HepG2 (cell line): ENCODE measurements around the gene ZNF274. TPM values are rescaled to one million over a fixed set of nuclear protein-coding genes. Genes with fewer than 3 reads are reported as not detected.

Experiments used
- AHR ChIP-seq: IDR thresholded peaks from 2 replicates; pipeline ENCODE4 v1.6.1; 2018; ENCODE audit warnings: missing genetic modification reagents, missing compliant biosample characterization
- ATF7-NPFF ChIP-seq: sonication (generic); formaldehyde crosslinking; IDR thresholded peaks from 2 replicates; pipeline ENCODE4 v1.8.1; 2023; ENCODE audit warnings: mild to moderate bottlenecking, low read depth, missing genetic modification reagents, moderate library complexity
- GATAD1 ChIP-seq: IDR thresholded peaks from 2 replicates; pipeline ENCODE4 v1.6.1; 2016; ENCODE audit warnings: missing genetic modification reagents, missing compliant biosample characterization
- HNRNPLL ChIP-seq: fragments of 200-400 bp; formaldehyde crosslinking; IDR thresholded peaks from 2 replicates; pipeline ENCODE4 v1.6.1; 2017; ENCODE audit warnings: mild to moderate bottlenecking, low read depth, low read length; ENCODE audit not compliant: poor library complexity, severe bottlenecking
- KDM5B ChIP-seq: sonication (generic); formaldehyde crosslinking; IDR thresholded peaks from 2 replicates; pipeline ENCODE4 v1.4.0; 2020; ENCODE audit warnings: missing genetic modification reagents, mild to moderate bottlenecking, borderline replicate concordance
- KDM6A ChIP-seq: IDR thresholded peaks from 2 replicates; pipeline ENCODE4 v1.6.1; 2016; ENCODE audit warnings: low read depth
- KMT2A ChIP-seq: sonication (generic); formaldehyde crosslinking; IDR thresholded peaks from 2 replicates; pipeline ENCODE4 v1.4.0; 2020; ENCODE audit warnings: missing genetic modification reagents
- KMT2B ChIP-seq: IDR thresholded peaks from 2 replicates; pipeline ENCODE4 v1.6.1; 2016; ENCODE audit warnings: missing genetic modification reagents, missing compliant biosample characterization
- MAF1 ChIP-seq: sonication (generic); formaldehyde crosslinking; IDR thresholded peaks from 2 replicates; pipeline ENCODE4 v1.5.0; 2020; ENCODE audit warnings: missing genetic modification reagents, borderline replicate concordance
- NFYB ChIP-seq: sonication (generic); formaldehyde crosslinking; IDR thresholded peaks from 2 replicates; pipeline ENCODE4 v1.4.0; 2020; ENCODE audit warnings: missing genetic modification reagents
- NRL ChIP-seq: sonication (generic); formaldehyde crosslinking; IDR thresholded peaks from 2 replicates; pipeline ENCODE4 v1.5.0; 2020; ENCODE audit warnings: missing genetic modification reagents, mild to moderate bottlenecking, moderate library complexity, borderline replicate concordance
- PHF20 ChIP-seq: sonication (generic); formaldehyde crosslinking; IDR thresholded peaks from 2 replicates; pipeline ENCODE4 v1.5.0; 2020; ENCODE audit warnings: mild to moderate bottlenecking, missing genetic modification reagents
- PHF5A ChIP-seq: IDR thresholded peaks from one replicate; pipeline ENCODE4 v1.6.1; 2018; ENCODE audit warnings: low read depth, missing genetic modification reagents; ENCODE audit not compliant: unreplicated experiment
- POGZ ChIP-seq: sonication (generic); formaldehyde crosslinking; IDR thresholded peaks from 2 replicates; pipeline ENCODE4 v1.4.0; 2020; ENCODE audit warnings: mild to moderate bottlenecking, missing genetic modification reagents
- POLR2G ChIP-seq: fragments of 200-400 bp; formaldehyde crosslinking; IDR thresholded peaks from 2 replicates; pipeline ENCODE4 v1.6.1; 2018; ENCODE audit warnings: mild to moderate bottlenecking, low read depth, low read length, moderate library complexity
- SOX6 ChIP-seq, 2 experiments: fragments of 450-650 bp in 1 of 2; sonication (generic) in 1 of 2; formaldehyde crosslinking in 1 of 2; IDR thresholded peaks; 2 replicates each; pipeline versions ENCODE4 v1.4.0 to v1.6.1; 2017 to 2020; ENCODE audit warnings: antibody characterized with exemption in 1 of 2, mild to moderate bottlenecking in 1 of 2, missing genetic modification reagents in 1 of 2
- SP5 ChIP-seq: IDR thresholded peaks from 2 replicates; pipeline ENCODE4 v1.6.1; 2016; ENCODE audit warnings: low read depth, borderline replicate concordance
- TAF1 ChIP-seq: sonication (generic); formaldehyde crosslinking; IDR thresholded peaks from 2 replicates; pipeline ENCODE4 v1.4.0; 2020; ENCODE audit warnings: missing genetic modification reagents
- TARDBP ChIP-seq: sonication (generic); formaldehyde crosslinking; IDR thresholded peaks from 2 replicates; pipeline ENCODE4 v1.8.0; 2022; ENCODE audit warnings: mild to moderate bottlenecking, missing genetic modification reagents
- TOE1 ChIP-seq: sonication (generic); formaldehyde crosslinking; IDR thresholded peaks from 2 replicates; pipeline ENCODE4 v1.4.0; 2020; ENCODE audit warnings: mild to moderate bottlenecking, missing genetic modification reagents
- USF2 ChIP-seq, 2 experiments: sonication (generic) in 1 of 2; formaldehyde crosslinking in 1 of 2; IDR thresholded peaks; 2 replicates each; pipeline versions ENCODE4 v1.5.1 to v1.6.1; 2011 to 2020; ENCODE audit warnings: borderline replicate concordance in 1 of 2, low read depth in 1 of 2, low read length in 1 of 2, mild to moderate bottlenecking in 1 of 2, missing genetic modification reagents in 1 of 2, moderate library complexity in 1 of 2
- ZBTB7A ChIP-seq: sonication (generic); formaldehyde crosslinking; IDR thresholded peaks from 2 replicates; pipeline ENCODE4 v1.8.0; 2022; ENCODE audit warnings: mild to moderate bottlenecking, missing genetic modification reagents
- ZKSCAN5 ChIP-seq: sonication (generic); formaldehyde crosslinking; IDR thresholded peaks from 2 replicates; pipeline ENCODE4 v1.5.1; 2020; ENCODE audit warnings: mild to moderate bottlenecking, missing genetic modification reagents
- ZNF317 ChIP-seq: sonication (generic); formaldehyde crosslinking; IDR thresholded peaks from 2 replicates; pipeline ENCODE4 v1.5.0; 2020; ENCODE audit warnings: mild to moderate bottlenecking, missing genetic modification reagents
- ZNF460 ChIP-seq: sonication (generic); formaldehyde crosslinking; IDR thresholded peaks from 2 replicates; pipeline ENCODE4 v1.5.1; 2020; ENCODE audit warnings: missing genetic modification reagents, mild to moderate bottlenecking, borderline replicate concordance
- ZNF691 ChIP-seq: sonication (generic); formaldehyde crosslinking; IDR thresholded peaks from 2 replicates; pipeline ENCODE4 v1.4.0; 2020; ENCODE audit warnings: missing genetic modification reagents, low read depth, mild to moderate bottlenecking, borderline replicate concordance
- ZNF7 ChIP-seq: IDR thresholded peaks from 2 replicates; pipeline ENCODE4 v1.6.1; 2016; ENCODE audit warnings: missing biosample characterization, missing genetic modification reagents
- ZNF704 ChIP-seq: sonication (generic); formaldehyde crosslinking; IDR thresholded peaks from 2 replicates; pipeline ENCODE4 v1.8.1; 2023; ENCODE audit warnings: mild to moderate bottlenecking, inconsistent platforms, moderate library complexity, missing genetic modification reagents, borderline replicate concordance
- polyA plus RNA-seq, 8 experiments: library from polyadenylated mRNA; depleted of rRNA in 3 of 8; stranded (reverse) in 7 of 8; unstranded in 1 of 8; fragments of >200 nt; fragmentation: Illumina TruSeq in 4 of 8; extraction: Trizol in 4 of 8; gene quantifications; 2 replicates each; pipeline versions ENCODE4 v1.2.1 to v1.2.3, GENCODE V29; 2011 to 2016; ENCODE audit warnings: low read depth in 4 of 8, missing spikeins in 1 of 8, mixed read lengths in 1 of 8; ENCODE audit not compliant: insufficient read depth in 1 of 8
- total RNA-seq, 5 experiments: library from RNA; depleted of rRNA; stranded (reverse); fragments of >200 nt; fragmentation: Illumina TruSeq; extraction: Trizol; gene quantifications; 2 replicates each; pipeline ENCODE4 v1.2.3, GENCODE V29; 2016; ENCODE audit warnings: low read depth in 1 of 5

ZNF274 gene
- total and polyA plus RNA-seq, 2 of the 13 experiments (the other 11 are each of a cell fraction or from before 2014, with no cell fraction given): 16.1 to 23.0 TPM

GRCh38 chr19:58150328-58150921, 32.4 kb upstream of the ZNF274 start, which contains the start of gene ZNF329 (continued):
- TF ChIP-seq ZNF317 (CRISPR knock-in tag) (0 out of 2 replicates have a peak, but pooled peaks have one; percentile 23), KDM5B (CRISPR knock-in tag) (peak; percentile 58; the same call in 1 of the 2 replicates), HNRNPLL (peak; percentile 94), ZNF704 (CRISPR knock-in tag) (no peak), SOX6 (IDR thresholded peaks at IDR 0.05) (no peak), SOX6 (CRISPR knock-in tag; IDR thresholded peaks at IDR 0.05) (0 out of 2 replicates have a peak, but pooled peaks have one; percentile 16), GATAD1 (CRISPR knock-in tag) (peak; percentile 76), ZNF7 (peak; percentile 91), ZBTB7A (no peak), PHF20 (CRISPR knock-in tag) (peak; percentile 63), USF2 (IDR thresholded peaks at IDR 0.05; ENCODE audit: low read depth, low read length) (no peak), USF2 (CRISPR knock-in tag; IDR thresholded peaks at IDR 0.05; ENCODE audit: borderline replicate concordance) (no peak), KMT2B (CRISPR knock-in tag) (peak; percentile 46; the same call in 1 of the 2 replicates), AHR (CRISPR knock-in tag) (0 out of 2 replicates have a peak, but pooled peaks have one; percentile 52), MAF1 (0 out of 2 replicates have a peak, but pooled peaks have one; percentile 21), KDM6A (no peak), TOE1 (CRISPR knock-in tag) (no peak), ATF7-NPFF (CRISPR knock-in tag) (no peak), POGZ (peak; percentile 39; the same call in 1 of the 2 replicates), ZNF691 (CRISPR knock-in tag) (no peak), PHF5A (CRISPR knock-in tag) (no peak), NFYB (CRISPR knock-in tag) (no peak), POLR2G (peak; percentile 66), SP5 (CRISPR knock-in tag) (no peak), NRL (CRISPR knock-in tag) (peak; percentile 53; the same call in 1 of the 2 replicates), KMT2A (CRISPR knock-in tag) (no peak), ZKSCAN5 (CRISPR knock-in tag) (no peak), TARDBP (CRISPR knock-in tag) (no peak), TAF1 (peak; percentile 53; the same call in 1 of the 2 replicates), ZNF460 (CRISPR knock-in tag) (no peak)
